GM12891 (cell line): Measurements from ENCODE around the gene OBP2B. TPM values are rescaled to one million over a fixed set of nuclear protein-coding genes. Genes with fewer than 3 reads are reported as not detected.
"Not testable (repeated sequence)": the region's sequence is repeated elsewhere in the genome, so short reads cannot be mapped to it uniquely, and the experiment has no call there.

Experiments
- DNase-seq: peaks from one replicate; pipeline ENCODE4 v3.0.0; 2011; ENCODE audit warnings: low spot score; ENCODE audit not compliant: insufficient read length
- FAIRE-seq: peaks from 2 replicates; lab custom pipeline; 2011; peaks lifted over from hg19 to GRCh38; lab: Jason Lieb, UNC
- PAX5 ChIP-seq: IDR thresholded peaks from 2 replicates; pipeline ENCODE4 v1.6.1; 2011; ENCODE audit warnings: low read length, moderate library complexity, mild to moderate bottlenecking; ENCODE audit not compliant: insufficient read depth, severe bottlenecking
- POLR2A ChIP-seq: IDR thresholded peaks from 2 replicates; pipeline ENCODE4 v1.6.1; 2011; ENCODE audit warnings: low read depth, low read length, control low read depth
- POLR2AphosphoS5 ChIP-seq: IDR thresholded peaks from 2 replicates; pipeline ENCODE4 v1.6.1; 2011; ENCODE audit warnings: low read depth, low read length, control low read depth
- POU2F2 ChIP-seq: IDR thresholded peaks from 2 replicates; pipeline ENCODE4 v1.6.1; 2011; ENCODE audit warnings: low read depth, mild to moderate bottlenecking, control low read depth, low read length, moderate library complexity
- SPI1 ChIP-seq: IDR thresholded peaks from 2 replicates; pipeline ENCODE4 v1.6.1; 2011; ENCODE audit warnings: low read depth, low read length, control low read depth
- TAF1 ChIP-seq: IDR thresholded peaks from 2 replicates; pipeline ENCODE4 v1.6.1; 2011; ENCODE audit warnings: low read depth, low read length, control low read depth
- polyA plus RNA-seq: library from polyadenylated mRNA; unstranded; fragments of >200 nt; gene quantifications from one replicate; pipeline ENCODE4 v1.2.1, GENCODE V29; 2012; ENCODE audit warnings: low read depth, missing spikeins, inconsistent platforms; ENCODE audit not compliant: missing spikeins

The OBP2B gene
- not detected for polyA plus RNA-seq

DNA sequence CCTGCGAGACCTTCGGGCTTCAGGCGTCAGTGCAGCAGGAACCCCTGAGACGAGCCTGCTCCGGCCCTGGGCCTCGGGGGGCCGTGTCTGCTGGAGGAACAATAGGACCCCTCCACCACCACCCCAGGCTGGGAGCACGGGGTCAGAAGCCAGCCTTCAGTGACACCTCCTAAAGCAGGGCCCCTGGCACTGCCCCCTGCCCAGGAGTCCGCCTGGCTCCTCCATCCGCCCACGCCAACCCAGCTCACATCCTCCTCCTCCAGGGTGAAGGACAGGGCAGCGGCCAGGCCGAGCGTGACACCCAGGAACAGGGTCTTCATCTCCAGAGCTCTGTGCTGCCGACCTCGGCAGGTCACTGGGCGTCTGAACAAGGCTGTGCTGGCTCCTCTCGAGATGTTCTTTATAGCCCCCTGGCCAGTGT, at the start of gene OBP2B:
OBP2B (minus strand) TSS at position 371 of the 421 bp plus-strand sequence; CDS start at position 320, 51 bp downstream.
- FAIRE-seq, DNase-seq: not testable (repeated sequence)

- TF ChIP-seq PAX5 (no peak), POLR2AphosphoS5 (no peak), POU2F2 (no peak), POLR2A (no peak), TAF1 (no peak), SPI1 (no peak)
- FAIRE-seq (no peak), DNase-seq (no peak)
These were observed 49.3 kb upstream of the OBP2B start for GRCh38 chr9:133258061-133259015.

GRCh38 chr9:133257465-133257956, 48.5 kb upstream of the OBP2B start:
- DNase-seq (no peak), FAIRE-seq (no peak)
- TF ChIP-seq PAX5 (no peak), POLR2A (no peak), POU2F2 (no peak), POLR2AphosphoS5 (no peak), TAF1 (no peak), SPI1 (no peak)

DNA sequence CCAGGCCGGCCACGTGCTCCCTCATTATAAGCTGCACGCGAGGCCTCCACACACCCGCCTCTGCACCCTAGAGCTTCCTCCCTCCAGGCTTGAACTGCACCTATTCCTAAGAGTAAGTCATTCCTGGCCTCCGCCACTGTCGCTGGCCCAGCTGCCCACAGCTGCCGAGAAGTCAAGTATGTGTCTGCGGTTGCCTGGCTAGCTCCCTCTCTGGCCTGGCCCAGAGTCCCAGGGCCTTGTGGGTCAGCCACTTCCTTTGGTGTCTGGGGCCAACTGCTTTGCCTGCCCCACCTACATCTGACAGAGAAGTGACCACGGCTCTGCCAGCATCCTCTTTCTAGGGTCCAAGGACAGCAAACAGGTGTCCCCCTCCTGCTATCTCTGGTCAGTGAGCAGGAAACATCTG, 47.6 kb upstream of the OBP2B start:
- DNase-seq (no peak), FAIRE-seq (no peak)
- TF ChIP-seq POU2F2 (no peak), TAF1 (no peak), POLR2A (no peak), POLR2AphosphoS5 (no peak), SPI1 (no peak), PAX5 (no peak)

GRCh38 chr9:133256136-133256461, 47.0 kb upstream of the OBP2B start:
- FAIRE-seq: no peak
- TF ChIP-seq POLR2AphosphoS5 (no peak), TAF1 (no peak), PAX5 (no peak), POLR2A (no peak), SPI1 (no peak), POU2F2 (no peak)
- DNase-seq: no peak

GRCh38 chr9:133255371-133256135, 46.5 kb upstream of the OBP2B start:
- no peak for DNase-seq
- TF ChIP-seq TAF1 (no peak), POLR2AphosphoS5 (no peak), PAX5 (no peak), SPI1 (no peak), POLR2A (no peak), POU2F2 (no peak)
- FAIRE-seq: no peak

DNA sequence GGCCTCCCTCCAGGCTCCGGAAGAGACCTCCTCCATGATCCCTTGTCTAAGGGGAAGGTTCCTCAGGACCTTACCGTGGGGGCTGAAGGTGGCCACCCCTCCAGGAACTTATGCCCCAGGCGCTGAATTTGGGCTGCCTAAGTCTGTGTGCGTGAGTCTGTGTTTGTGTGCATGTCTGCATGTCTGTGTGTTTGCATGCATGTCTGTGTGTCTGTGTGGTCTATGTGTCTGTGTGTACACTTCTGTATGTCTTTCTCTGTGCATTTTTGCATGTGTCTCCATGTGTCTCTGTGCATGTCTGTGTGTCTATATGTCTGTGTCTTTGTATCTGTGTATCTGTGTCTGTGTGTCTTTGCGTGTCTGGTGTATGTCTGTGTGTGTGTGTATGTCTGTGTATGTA, 45.4 kb upstream of the OBP2B start:
- TF ChIP-seq SPI1: no peak
- no peak for TF ChIP-seq POLR2A
- no peak for TF ChIP-seq TAF1
- no peak for TF ChIP-seq POLR2AphosphoS5
- TF ChIP-seq PAX5: no peak
- TF ChIP-seq POU2F2: no peak
- no peak for DNase-seq
- no peak for FAIRE-seq

GRCh38 chr9:133253268-133253667, 44.2 kb upstream of the OBP2B start:
- FAIRE-seq (no peak), DNase-seq (no peak)
- TF ChIP-seq POLR2AphosphoS5: no peak
- no peak for TF ChIP-seq POU2F2
- no peak for TF ChIP-seq POLR2A
- no peak for TF ChIP-seq TAF1
- TF ChIP-seq SPI1: no peak
- TF ChIP-seq PAX5: no peak

GRCh38 chr9:133252301-133253020, 43.4 kb upstream of the OBP2B start:
- FAIRE-seq (no peak), DNase-seq (no peak)
- TF ChIP-seq POLR2A: no peak
- no peak for TF ChIP-seq TAF1
- no peak for TF ChIP-seq POLR2AphosphoS5

GRCh38 chr9:133251773-133252172, 42.7 kb upstream of the OBP2B start:
- TF ChIP-seq SPI1 (no peak), TAF1 (no peak), PAX5 (no peak), POLR2AphosphoS5 (no peak), POLR2A (no peak), POU2F2 (no peak)
- no peak for FAIRE-seq
- DNase-seq: no peak

- FAIRE-seq, DNase-seq: not testable (repeated sequence)
These were observed 42.2 kb upstream of the OBP2B start for GRCh38 chr9:133251221-133251620.
